GM21529 (cell line): ENCODE results near the gene PLXNB2.
A peak's percentile ranks its signal among the peaks of the same experiment; 100 is the strongest.
"Not testable (repeated sequence)": the region's sequence is repeated elsewhere in the genome, so short reads cannot be mapped to it uniquely, and the experiment has no call there.

Source experiments
- ATAC-seq: cut with Tn5 transposase; IDR thresholded peaks from one replicate; pipeline ENCODE4 v1.9.1; 2021; ENCODE audit not compliant: unreplicated experiment

The PLXNB2 gene

GRCh38 chr22:50306753-50307749, at the start of gene PLXNB2:
Gene PLXNB2, minus strand, starts transcription at chr22:50307646. Its CDS starts 17,062 bp downstream, at chr22:50290584.
- peak; percentile 32 for ATAC-seq

DNA sequence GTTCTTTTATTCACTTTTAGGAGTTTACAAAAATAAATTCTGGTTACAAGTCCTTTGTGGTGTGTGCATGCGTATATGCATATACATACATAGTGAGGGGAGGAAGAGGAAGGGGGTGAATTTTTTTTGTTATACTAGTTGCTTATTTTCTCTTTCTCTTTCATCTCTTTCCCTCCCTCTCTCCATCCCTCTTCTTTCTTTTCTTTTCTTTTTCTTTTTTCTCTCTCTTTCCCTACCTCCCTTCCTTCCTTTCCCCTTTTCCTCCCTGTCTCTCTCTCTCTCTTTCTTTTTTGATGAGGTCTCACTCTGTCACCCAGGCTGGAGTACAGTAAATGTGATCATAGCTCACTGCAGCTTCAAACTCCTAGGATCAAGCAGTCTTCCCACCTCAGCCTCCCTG, 49.8 kb upstream of the PLXNB2 start:
- no peak for ATAC-seq

DNA sequence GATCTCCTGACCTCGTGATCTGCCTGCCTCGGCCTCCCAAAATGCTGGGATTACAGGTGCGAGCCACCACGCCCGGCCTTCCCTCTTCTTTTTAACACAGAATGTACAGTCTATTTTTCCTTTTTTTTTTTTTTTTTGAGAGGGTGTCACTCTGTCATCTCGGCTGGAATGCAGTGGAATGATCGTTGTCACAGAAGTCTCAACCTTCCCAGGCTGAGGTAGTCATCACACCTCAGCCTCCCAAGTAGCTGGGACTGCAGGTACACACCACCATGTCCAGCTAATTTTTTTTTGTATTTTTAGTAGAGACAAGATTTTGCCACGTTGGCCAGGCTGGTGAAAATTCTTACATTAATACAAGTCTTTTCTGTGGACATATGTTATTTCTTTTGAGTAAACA, 48.7 kb upstream of the PLXNB2 start:
- ATAC-seq = no peak

DNA sequence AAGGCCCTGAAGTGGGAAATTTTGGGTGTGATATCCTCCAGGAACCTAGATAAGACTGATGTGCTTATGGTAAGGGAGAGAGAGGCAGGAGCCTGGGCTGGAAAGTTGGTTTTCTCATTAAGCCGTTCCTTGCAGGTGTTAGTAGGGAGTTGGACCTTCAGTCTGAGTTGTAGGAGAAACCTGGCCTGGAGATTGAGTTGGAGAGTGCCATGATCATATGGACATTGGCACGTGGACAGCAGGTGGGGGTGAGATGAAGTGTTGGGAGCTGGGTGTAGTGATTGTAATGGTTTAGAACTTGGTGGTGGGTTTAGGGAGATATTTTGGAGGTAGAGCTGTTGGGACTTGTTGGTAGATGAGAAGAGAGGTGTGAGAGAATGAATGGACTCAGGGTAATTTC, 40.6 kb upstream of the PLXNB2 start:
- ATAC-seq = no peak

DNA sequence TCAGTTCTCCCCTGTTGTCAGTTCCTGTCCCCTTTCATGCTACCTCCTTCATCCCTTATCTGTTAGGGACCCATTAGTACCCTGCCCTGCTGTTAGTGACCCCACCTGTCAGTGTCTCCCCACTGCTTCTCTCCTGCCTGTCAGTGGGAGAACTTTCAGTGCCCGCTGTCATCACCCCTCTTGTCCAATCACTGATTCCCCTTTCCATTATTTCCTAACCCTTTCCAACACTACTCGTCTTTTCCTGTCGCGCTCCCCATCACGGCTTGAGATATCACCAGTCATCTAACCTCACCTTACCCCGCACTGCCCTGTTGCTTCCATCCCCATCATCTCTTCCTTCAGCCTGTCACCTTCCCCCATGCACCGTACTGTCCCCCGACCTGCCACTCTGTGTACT, 39.7 kb upstream of the PLXNB2 start:
- ATAC-seq = no peak

DNA sequence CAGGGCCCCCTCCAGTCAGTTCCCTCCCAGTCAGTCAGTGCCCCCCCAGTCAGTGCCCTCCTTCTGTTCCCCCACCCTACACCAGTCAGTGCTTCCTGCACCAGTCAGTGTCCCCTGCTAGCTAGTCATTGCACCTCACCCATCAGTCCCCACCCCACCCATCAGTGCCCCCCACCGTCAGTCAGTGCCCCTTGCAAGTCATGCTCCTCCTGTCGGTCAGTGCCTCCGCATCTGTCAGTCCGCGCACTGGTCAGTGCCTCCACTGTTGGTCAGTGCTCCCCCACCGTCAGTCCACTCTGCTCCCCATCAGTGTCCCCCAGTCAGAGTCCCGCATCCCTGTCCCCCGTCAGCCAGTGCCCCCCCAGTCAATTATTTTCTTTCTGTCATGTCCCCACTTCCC, 39.0 kb upstream of the PLXNB2 start:
- no peak for ATAC-seq

- no peak for ATAC-seq
These were observed 36.1 kb upstream of the PLXNB2 start for GRCh38 chr22:50343541-50343935.

- ATAC-seq = peak; percentile 55
These were observed 35.5 kb upstream of the PLXNB2 start, which contains the start of gene PPP6R2 for GRCh38 chr22:50342651-50343540. Gene PPP6R2, plus strand, starts transcription at chr22:50343327. Its CDS starts 50,582 bp downstream, at chr22:50393909.

DNA sequence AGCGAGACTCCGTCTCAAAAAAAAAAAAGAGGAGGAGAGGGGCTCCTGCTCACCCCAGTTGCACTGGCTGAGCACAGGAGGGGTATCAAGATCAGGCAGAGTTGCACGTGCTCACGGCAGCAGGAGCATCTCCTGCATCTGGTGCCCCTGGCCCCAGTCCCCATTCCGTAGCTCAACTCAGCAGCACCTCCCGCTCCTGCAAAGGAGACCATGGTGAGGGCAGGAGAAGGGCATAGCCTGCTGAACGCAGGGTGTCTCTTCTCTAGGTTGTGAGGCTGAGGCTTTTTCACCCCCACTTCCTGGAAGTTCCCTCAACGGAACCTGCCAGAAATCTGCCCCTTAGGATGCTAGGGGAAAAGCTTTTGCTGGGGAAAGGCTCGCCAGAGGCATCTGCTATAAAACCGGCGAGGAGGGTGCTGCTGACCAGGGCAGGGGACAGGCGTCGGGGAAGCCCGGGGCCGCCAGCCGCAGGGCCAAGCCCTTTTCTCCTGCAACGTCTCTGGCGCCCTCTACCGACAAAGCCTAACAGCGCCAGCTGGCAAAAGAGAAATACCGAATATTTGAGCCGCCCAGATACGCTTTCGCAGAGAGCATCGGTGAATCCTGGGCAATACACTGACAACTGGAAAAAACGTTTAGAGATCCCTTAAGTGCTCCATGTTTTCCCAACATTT, 34.7 kb upstream of the PLXNB2 start:
- peak; percentile 64 for ATAC-seq

- no peak for ATAC-seq
These were observed 32.8 kb upstream of the PLXNB2 start for GRCh38 chr22:50339945-50340879.

GRCh38 chr22:50338860-50339462, 31.5 kb upstream of the PLXNB2 start:
- ATAC-seq = no peak

GRCh38 chr22:50338042-50338573, 30.7 kb upstream of the PLXNB2 start:
- ATAC-seq = no peak

DNA sequence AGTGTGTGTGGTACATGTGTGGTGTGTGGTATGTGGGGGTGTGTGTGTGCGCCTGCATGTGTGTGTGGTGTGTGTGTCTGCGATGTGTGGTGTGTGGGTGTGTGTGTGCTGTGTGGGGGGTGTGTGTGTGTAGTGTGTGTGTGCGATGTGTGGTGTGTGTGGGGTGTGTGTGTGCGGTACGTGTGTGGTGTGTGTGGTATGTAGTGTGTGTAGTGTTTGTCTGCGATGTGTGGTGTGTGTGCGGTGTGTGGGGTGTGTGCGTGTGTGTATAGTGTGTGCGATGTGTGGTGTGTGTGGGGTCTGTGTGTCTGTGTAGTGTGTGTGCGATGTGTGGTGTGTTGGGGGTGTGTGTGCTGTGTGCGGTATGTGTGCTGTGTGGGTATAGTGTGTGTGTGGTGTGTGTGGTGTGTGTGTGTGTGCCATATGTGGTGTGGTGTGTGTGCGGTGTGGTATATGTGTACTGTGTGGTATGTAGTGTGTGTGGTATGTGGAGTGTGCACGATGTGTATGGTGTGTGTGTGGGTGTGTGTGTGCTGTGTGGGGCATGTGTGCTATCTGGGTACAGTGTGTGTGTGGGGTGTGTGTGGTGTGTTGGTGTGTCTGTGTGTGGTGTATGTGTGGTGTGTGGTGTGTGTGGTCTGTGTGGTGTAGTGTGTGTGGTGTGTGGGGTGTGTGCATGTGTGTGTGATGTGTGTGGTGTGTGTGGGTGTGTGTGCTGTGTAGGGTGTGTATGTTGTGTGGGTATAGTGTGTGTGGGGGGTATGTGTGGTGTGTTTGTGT, 30.0 kb upstream of the PLXNB2 start:
- no peak for ATAC-seq

GRCh38 chr22:50334433-50334832, 27.0 kb upstream of the PLXNB2 start:
- not testable (repeated sequence) for ATAC-seq

GRCh38 chr22:50329236-50329635, 21.8 kb upstream of the PLXNB2 start:
- ATAC-seq = no peak

- ATAC-seq = no peak
These were observed 20.2 kb upstream of the PLXNB2 start for GRCh38 chr22:50327711-50328019.

DNA sequence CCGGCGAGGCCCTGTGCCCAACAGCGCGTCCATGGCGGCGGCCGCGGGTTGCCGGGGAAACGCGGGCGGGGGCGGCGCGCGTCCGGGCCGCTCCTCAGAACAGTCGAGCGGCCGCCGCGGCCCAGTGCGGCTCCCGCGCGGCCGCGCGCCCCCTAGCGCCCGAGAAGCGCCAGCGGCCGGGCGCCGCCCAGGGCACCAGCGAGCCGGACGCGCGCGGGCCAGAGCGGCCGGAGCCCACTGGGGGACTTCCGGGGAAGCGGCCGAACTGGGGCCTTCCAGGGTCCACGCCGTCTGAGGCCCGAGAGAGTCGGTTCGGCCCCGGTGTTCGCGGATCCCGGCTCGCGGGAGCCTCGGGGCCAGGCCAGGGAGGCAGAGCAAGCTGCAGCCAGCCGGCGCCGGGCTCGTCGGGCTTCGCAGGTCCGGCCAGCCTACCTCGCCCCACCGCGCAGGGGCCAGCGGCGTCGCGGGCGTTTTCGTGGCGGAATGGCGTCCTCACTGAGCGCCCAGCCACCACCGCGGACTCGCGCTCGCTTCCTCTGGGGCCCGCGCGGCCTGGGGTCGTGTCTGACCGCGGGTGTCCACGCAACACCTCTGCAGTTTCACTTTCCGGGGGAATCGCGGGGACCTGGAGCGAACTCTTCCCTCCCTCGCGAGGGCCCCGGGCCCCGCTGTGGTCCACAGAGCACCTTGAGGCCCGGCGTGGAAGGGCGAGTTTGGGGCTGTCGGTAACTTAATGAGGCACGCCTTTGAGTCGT, 19.7 kb upstream of the PLXNB2 start, which contains the start of gene DENND6B:
TSS of gene DENND6B (minus strand) at position 57 of the 755 bp plus-strand sequence. CDS start at position 33, 24 bp downstream.
- ATAC-seq = peak; percentile 72
